GOT3 (cell line): ENCODE measurements around the gene PIGT.
"Not testable (repeated sequence)": the region's sequence is repeated elsewhere in the genome, so short reads cannot be mapped to it uniquely, and the experiment has no call there.

ENCODE experiments used
- DNase-seq: peaks from one replicate; lab custom pipeline; 2025; ENCODE audit warnings: mixed read lengths; lab: John Stamatoyannopoulos, UW

The PIGT gene

GRCh38 chr20:45462711-45463509, 47.0 kb downstream of the PIGT start:
- no peak for DNase-seq

GRCh38 chr20:45463709-45464108, 47.8 kb downstream of the PIGT start:
- DNase-seq: no peak

GRCh38 chr20:45465491-45466266, 49.7 kb downstream of the PIGT start:
- DNase-seq: no peak

GRCh38 chr20:45467172-45467571, 51.2 kb downstream of the PIGT start:
- no peak for DNase-seq

- no peak for DNase-seq
Observed at GRCh38 chr20:45467861-45468260, 51.9 kb downstream of the PIGT start.

- DNase-seq: no peak
Observed at GRCh38 chr20:45469336-45470261, 53.7 kb downstream of the PIGT start, which contains the start of gene WFDC2. TSS of gene WFDC2 (plus strand) at chr20:45469753. CDS start at chr20:45469782, 29 bp downstream.

- DNase-seq: no peak
Observed at GRCh38 chr20:45470262-45470931, 54.5 kb downstream of the PIGT start.

GRCh38 chr20:45470937-45471336, 55.0 kb downstream of the PIGT start:
- DNase-seq: no peak

GRCh38 chr20:45472286-45472685, 56.3 kb downstream of the PIGT start:
- not testable (repeated sequence) for DNase-seq
